ENCODE results near the gene NTNG1. TPM values are rescaled to one million over a fixed set of nuclear protein-coding genes. Genes with fewer than 3 reads are reported as not detected.

NTNG1 gene
- total RNA-seq, 1 donor from 2014 or later: not detected

GRCh38 chr1:107532318-107532717 lies 391.5 kb downstream of the NTNG1 start:
- Mint-ChIP-seq H3K27me3 (ENCODE audit: low read depth) (no peaks in the 10 kb centered on the region), H3K27ac (no peak overlapping the region), H3K9me3 (no peaks in the 10 kb centered on the region), H3K36me3 (ENCODE audit: low read depth) (no peaks in the 10 kb centered on the region), H3K4me1 (ENCODE audit: low read depth) (no peaks in the 10 kb centered on the region), H3K4me3 (ENCODE audit: low read depth) (no peak overlapping the region)
- no peak for DNase-seq (ENCODE audit: low spot score)
- intact Hi-C loops (cut with micrococcal nuclease): no loop called here

Other genes starting within 250 kb of the NTNG1 start
- 20.4 and 21.0 TPM in 2 replicates for gene PRMT6, start 84.4 kb upstream of the NTNG1 start, total RNA-seq